ENCODE measurements around the gene C10orf90. TPM values are rescaled to one million over a fixed set of nuclear protein-coding genes. Genes with fewer than 3 reads are reported as not detected.

C10orf90 gene
- total RNA-seq, 1 experiment from 2014 or later = 0.67 TPM

- H3K27me3 ChIP-seq (ENCODE audit: control insufficient read depth, insufficient read depth, low read length) = no peaks in the 10 kb centered on the region
- TF ChIP-seq REST (IDR thresholded peaks at IDR 0.05; ENCODE audit: insufficient read depth in 1 of 2, low read depth in 2 of 2, low read length in 1 of 2) = peak; percentile 75 to 81
- no peak for TF ChIP-seq POLR2AphosphoS5 (IDR thresholded peaks at IDR 0.05; ENCODE audit: low read depth, low read length)
- intact Hi-C loops (cut with micrococcal nuclease; ENCODE audit: unreplicated experiment) (no loop called here), in situ Hi-C loops (cut with HindIII; ENCODE audit: low pct_unique_long_range_greater_than_20kb, low sequenced_read_pairs) (no loop called here)
- no peaks in the 10 kb centered on the region for H3K9me3 ChIP-seq (ENCODE audit: control insufficient read depth, insufficient read depth, low read depth, low read length)
- CTCF ChIA-PET = no interaction called here
- DNase-seq (ENCODE audit: low read depth, low spot score) = no peak
- no peaks in the 10 kb centered on the region for H3K36me3 ChIP-seq (ENCODE audit: control insufficient read depth, insufficient read depth, low read length)
- BruUV-seq (replicated peaks) = no TSS peak
- no peak overlapping the region for H3K4me3 ChIP-seq (ENCODE audit: low read depth in 2 of 2, low read length in 2 of 2)
- no peak for ATAC-seq
- POLR2A ChIA-PET = no interaction called here
- no peaks in the 10 kb centered on the region for H3K4me1 ChIP-seq (ENCODE audit: control insufficient read depth, insufficient read depth, low read length)
- H3K27ac ChIP-seq (ENCODE audit: low read length) = no peak overlapping the region
These were observed 161.9 kb downstream of the C10orf90 start for GRCh38 chr10:126508535-126509040.

- no peak for ATAC-seq
- Histone ChIP-seq H3K4me1 (ENCODE audit: control insufficient read depth, insufficient read depth, low read length) (no peaks in the 10 kb centered on the region), H3K4me3 (ENCODE audit: low read depth in 2 of 2, low read length in 2 of 2) (no peak overlapping the region), H3K27me3 (ENCODE audit: control insufficient read depth, insufficient read depth, low read length) (no peaks in the 10 kb centered on the region), H3K9me3 (ENCODE audit: control insufficient read depth, insufficient read depth, low read depth, low read length) (no peaks in the 10 kb centered on the region), H3K27ac (ENCODE audit: low read length) (no peak overlapping the region), H3K36me3 (ENCODE audit: control insufficient read depth, insufficient read depth, low read length) (no peaks in the 10 kb centered on the region)
- ChIA-PET CTCF (no interaction called here), POLR2A (no interaction called here)
- no TSS peak for BruUV-seq (replicated peaks)
- no peak for DNase-seq (ENCODE audit: low read depth, low spot score)
- in situ Hi-C loops (cut with HindIII; ENCODE audit: low pct_unique_long_range_greater_than_20kb, low sequenced_read_pairs) (no loop called here), intact Hi-C loops (cut with micrococcal nuclease; ENCODE audit: unreplicated experiment) (no loop called here)
- TF ChIP-seq POLR2AphosphoS5 (IDR thresholded peaks at IDR 0.05; ENCODE audit: low read depth, low read length) (no peak), TCF7L2 (IDR thresholded peaks at IDR 0.05; ENCODE audit: low read depth, low read length) (no peak), SIN3A (IDR thresholded peaks at IDR 0.05; ENCODE audit: borderline replicate concordance, insufficient read depth, low read depth, low read length) (no peak), CTCF (IDR thresholded peaks at IDR 0.05) (no peak), REST (IDR thresholded peaks at IDR 0.05; ENCODE audit: insufficient read depth in 1 of 2, low read depth in 2 of 2, low read length in 1 of 2) (no peak)
These were observed 165.8 kb downstream of the C10orf90 start for GRCh38 chr10:126504761-126505112.
